ENCODE measurements around the gene PRKCZ. TPM values are rescaled to one million over a fixed set of nuclear protein-coding genes. Genes with fewer than 3 reads are reported as not detected.
A peak's percentile ranks its signal among the peaks of the same experiment; 100 is the strongest.

The PRKCZ gene
- total RNA-seq, 3 donors from 2014 or later: 0.64 to 17.9 (median 12.5) TPM

DNA sequence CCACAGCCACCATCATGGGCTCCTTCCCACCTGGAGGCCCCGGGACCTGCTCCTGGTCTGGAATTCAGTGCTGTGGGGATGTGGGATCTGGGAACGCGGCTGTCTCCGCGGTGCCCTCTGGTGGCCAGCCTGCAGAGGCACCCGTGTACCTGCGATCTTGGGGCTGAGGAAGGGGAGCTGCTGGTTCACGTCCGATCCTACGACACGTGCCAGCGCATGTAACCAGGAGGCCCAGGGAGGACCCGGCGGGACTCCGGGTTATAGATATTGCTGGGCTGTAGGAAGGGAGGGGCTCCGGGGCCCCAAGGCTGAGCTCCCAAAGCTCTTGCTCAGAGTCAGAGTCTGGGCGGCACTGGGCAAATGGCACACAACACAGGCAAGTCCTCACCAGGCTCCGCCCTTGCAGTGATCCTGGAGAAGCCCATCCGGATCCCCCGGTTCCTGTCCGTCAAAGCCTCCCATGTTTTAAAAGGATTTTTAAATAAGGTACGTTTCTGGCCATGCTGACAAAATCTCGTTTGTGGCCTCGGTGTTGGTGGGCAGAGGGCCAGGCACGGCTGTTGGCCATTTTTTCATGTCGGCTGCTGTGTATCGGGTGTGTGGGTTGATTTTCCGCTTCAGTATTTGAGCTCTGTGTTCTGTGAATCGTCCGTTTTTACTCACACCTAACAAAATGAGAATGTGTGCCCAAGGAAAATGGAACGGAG is 124.3 kb downstream of the PRKCZ start:
- Histone ChIP-seq H3K4me1 (no peaks in the 10 kb centered on the region), H3K4me3 (peak overlapping the region; percentile 28 to 63 (median 46)), H3K27ac (peak overlapping the region; percentile 11 to 36), H3K9me3 (no peaks in the 10 kb centered on the region), H3K36me3 (no peaks in the 10 kb centered on the region), H3K27me3 (no peaks in the 10 kb centered on the region)
- DNase-seq (ENCODE audit: low spot score in 2 of 2): no peak
- intact Hi-C loops (cut with DNase I; ENCODE audit: low total_unique reads): no loop called here
- TF ChIP-seq, protein P1, sequence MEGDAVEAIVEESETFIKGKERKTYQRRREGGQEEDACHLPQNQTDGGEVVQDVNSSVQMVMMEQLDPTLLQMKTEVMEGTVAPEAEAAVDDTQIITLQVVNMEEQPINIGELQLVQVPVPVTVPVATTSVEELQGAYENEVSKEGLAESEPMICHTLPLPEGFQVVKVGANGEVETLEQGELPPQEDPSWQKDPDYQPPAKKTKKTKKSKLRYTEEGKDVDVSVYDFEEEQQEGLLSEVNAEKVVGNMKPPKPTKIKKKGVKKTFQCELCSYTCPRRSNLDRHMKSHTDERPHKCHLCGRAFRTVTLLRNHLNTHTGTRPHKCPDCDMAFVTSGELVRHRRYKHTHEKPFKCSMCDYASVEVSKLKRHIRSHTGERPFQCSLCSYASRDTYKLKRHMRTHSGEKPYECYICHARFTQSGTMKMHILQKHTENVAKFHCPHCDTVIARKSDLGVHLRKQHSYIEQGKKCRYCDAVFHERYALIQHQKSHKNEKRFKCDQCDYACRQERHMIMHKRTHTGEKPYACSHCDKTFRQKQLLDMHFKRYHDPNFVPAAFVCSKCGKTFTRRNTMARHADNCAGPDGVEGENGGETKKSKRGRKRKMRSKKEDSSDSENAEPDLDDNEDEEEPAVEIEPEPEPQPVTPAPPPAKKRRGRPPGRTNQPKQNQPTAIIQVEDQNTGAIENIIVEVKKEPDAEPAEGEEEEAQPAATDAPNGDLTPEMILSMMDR (IDR thresholded peaks at IDR 0.05): peak; percentile 68 to 87 (median 83)
- TF ChIP-seq POLR2A (IDR thresholded peaks at IDR 0.05) (no peak), POLR2AphosphoS5 (IDR thresholded peaks at IDR 0.05) (no peak)

DNA sequence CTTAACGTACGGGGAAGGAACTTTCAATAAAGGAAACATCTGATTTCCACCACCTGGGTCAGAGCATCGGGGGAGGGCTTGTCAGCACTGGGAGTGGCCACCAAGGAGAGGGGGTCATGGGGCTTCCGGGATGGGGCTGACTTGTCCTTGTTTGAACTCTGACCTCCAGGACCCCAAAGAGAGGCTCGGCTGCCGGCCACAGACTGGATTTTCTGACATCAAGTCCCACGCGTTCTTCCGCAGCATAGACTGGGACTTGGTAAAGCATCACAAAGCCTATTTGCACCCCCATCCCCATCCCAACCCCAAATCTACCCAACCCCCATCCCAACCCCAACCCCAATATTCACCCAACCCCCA is 124.8 kb downstream of the PRKCZ start:
- no peaks in the 10 kb centered on the region for H3K4me1 ChIP-seq
- TF ChIP-seq POLR2A (IDR thresholded peaks at IDR 0.05) (no peak), POLR2AphosphoS5 (IDR thresholded peaks at IDR 0.05) (no peak)
- TF ChIP-seq, protein P1 (IDR thresholded peaks at IDR 0.05): no peak
- intact Hi-C loops (cut with DNase I; ENCODE audit: low total_unique reads): no loop called here
- no peaks in the 10 kb centered on the region for H3K27me3 ChIP-seq
- H3K27ac ChIP-seq: peak overlapping the region in 1 of 2 donors; percentile 11
- H3K9me3 ChIP-seq: no peaks in the 10 kb centered on the region
- no peak for DNase-seq (ENCODE audit: low spot score in 2 of 2)
- H3K36me3 ChIP-seq: no peaks in the 10 kb centered on the region
- H3K4me3 ChIP-seq: peak overlapping the region; percentile 28 to 63 (median 46)

DNA sequence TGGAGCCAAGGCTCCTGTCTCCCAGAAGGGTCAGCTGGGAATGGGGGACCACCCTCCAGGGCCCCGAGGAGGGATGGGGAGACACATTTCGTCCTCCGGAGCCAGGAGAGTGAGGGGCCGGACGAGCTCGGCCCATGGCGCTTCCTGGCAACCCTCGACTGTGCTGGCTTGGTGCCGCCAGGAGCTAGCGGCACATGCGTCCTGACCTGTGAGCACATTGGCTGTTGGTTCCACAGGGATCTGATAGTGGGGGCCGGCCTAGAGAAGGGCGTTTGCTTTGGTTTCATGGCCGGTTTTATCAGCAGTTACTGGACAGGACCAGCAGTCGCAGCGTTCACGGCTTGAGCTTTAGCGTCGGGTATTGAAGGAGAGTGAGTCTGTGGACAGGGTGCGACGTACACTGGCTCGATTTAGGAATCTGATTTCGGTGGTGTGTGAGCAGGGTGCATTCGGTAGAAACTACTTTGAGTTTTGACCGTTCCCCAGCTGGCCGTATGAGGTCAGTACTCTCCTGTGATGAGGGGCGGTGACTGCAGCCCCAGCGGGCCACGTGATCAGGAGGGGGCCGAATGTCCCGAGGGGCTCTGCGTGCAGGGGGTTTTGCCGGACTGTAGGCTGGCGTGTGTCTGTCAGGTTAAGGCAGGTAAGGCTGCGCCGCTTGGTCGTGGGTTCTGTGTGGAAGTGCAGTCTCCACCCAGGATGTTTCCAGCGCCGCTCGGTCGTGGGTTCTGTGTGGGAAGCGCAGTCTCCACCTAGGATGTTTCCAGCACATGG is 125.7 kb downstream of the PRKCZ start:
- Histone ChIP-seq H3K4me1 (no peaks in the 10 kb centered on the region), H3K36me3 (no peaks in the 10 kb centered on the region), H3K27ac (peak overlapping the region in 1 of 2 donors; percentile 7), H3K4me3 (peak overlapping the region in 2 of 3 donors; percentile 9 to 41), H3K9me3 (no peaks in the 10 kb centered on the region), H3K27me3 (no peaks in the 10 kb centered on the region)
- no peak for TF ChIP-seq POLR2A (IDR thresholded peaks at IDR 0.05)
- no peak for TF ChIP-seq POLR2AphosphoS5 (IDR thresholded peaks at IDR 0.05)
- TF ChIP-seq, protein P1 (IDR thresholded peaks at IDR 0.05): no peak
- no peak for DNase-seq (ENCODE audit: low spot score in 2 of 2)
- intact Hi-C loops (cut with DNase I; ENCODE audit: low total_unique reads): no loop called here

DNA sequence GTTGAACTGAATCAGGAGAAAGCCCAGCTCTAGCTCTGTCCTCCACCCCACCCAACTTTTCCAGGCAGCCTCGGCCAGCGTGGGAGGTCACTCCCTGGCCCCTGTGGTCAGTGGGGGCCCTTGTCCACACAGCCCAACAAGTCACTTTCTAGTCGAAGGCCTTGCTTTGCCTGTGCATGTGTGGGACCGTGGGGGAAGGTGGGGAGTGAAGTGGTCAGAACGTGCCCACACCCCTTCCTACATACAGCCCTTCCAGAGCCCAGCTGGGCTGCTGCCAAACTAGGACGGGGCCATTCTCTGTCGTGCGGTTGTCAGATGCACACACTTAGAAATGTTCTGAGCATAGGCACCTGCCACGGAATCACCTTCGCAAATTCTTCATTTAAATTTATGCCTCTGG is 126.4 kb downstream of the PRKCZ start:
- Histone ChIP-seq H3K4me3 (no peak overlapping the region), H3K27ac (no peak overlapping the region), H3K9me3 (no peaks in the 10 kb centered on the region), H3K36me3 (no peaks in the 10 kb centered on the region), H3K4me1 (no peaks in the 10 kb centered on the region), H3K27me3 (no peaks in the 10 kb centered on the region)
- DNase-seq (ENCODE audit: low spot score in 2 of 2): no peak
- intact Hi-C loops (cut with DNase I; ENCODE audit: low total_unique reads): no loop called here
- TF ChIP-seq, protein P1 (IDR thresholded peaks at IDR 0.05): no peak
- TF ChIP-seq POLR2A (IDR thresholded peaks at IDR 0.05): no peak
- TF ChIP-seq POLR2AphosphoS5 (IDR thresholded peaks at IDR 0.05): no peak

DNA sequence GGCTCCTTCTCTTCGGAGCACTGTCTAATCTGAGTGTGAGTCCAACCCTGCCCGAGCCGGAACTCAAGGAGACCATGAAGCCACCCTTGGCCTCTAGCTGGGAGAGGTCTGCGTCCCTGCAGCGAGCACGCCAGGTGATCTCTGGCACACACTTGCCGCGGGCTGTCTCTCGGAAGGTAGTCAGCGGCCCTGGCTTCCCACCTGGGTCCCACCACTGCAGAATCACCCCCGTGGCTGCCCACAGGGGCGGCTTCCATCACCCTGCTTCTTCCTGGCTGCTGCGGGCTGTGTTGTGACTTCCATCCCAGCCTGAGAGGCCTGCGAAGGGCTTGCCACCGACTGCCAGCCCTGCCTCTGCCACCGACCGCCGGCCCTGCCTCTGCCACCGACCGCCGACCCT is 127.3 kb downstream of the PRKCZ start:
- Histone ChIP-seq H3K9me3 (no peaks in the 10 kb centered on the region), H3K4me1 (no peaks in the 10 kb centered on the region), H3K36me3 (no peaks in the 10 kb centered on the region), H3K4me3 (no peak overlapping the region), H3K27ac (no peak overlapping the region), H3K27me3 (no peaks in the 10 kb centered on the region)
- no peak for DNase-seq (ENCODE audit: low spot score in 2 of 2)
- intact Hi-C loops (cut with DNase I; ENCODE audit: low total_unique reads): no loop called here
- no peak for TF ChIP-seq POLR2AphosphoS5 (IDR thresholded peaks at IDR 0.05)
- TF ChIP-seq, protein P1 (IDR thresholded peaks at IDR 0.05): no peak
- TF ChIP-seq POLR2A (IDR thresholded peaks at IDR 0.05): no peak
